ENCODE results near the gene PLAC9.

Gene PLAC9

GRCh38 chr10:80160361-80161320, 28.1 kb downstream of the PLAC9 start:
- DNase-seq (ENCODE audit: low read depth) = no peak

- DNase-seq (ENCODE audit: low read depth) = no peak
These were observed 29.0 kb downstream of the PLAC9 start for GRCh38 chr10:80161321-80162083.

- no peak for DNase-seq (ENCODE audit: low read depth)
These were observed 31.3 kb downstream of the PLAC9 start for GRCh38 chr10:80163741-80164341.

- no peak for DNase-seq (ENCODE audit: low read depth)
These were observed 32.1 kb downstream of the PLAC9 start for GRCh38 chr10:80164596-80164995.

GRCh38 chr10:80165173-80165572, 32.6 kb downstream of the PLAC9 start:
- DNase-seq (ENCODE audit: low read depth) = no peak

GRCh38 chr10:80166581-80167470, 34.3 kb downstream of the PLAC9 start:
- no peak for DNase-seq (ENCODE audit: low read depth)

GRCh38 chr10:80167471-80168161, 35.1 kb downstream of the PLAC9 start:
- DNase-seq (ENCODE audit: low read depth) = no peak

- DNase-seq (ENCODE audit: low read depth) = no peak
These were observed 35.6 kb downstream of the PLAC9 start for GRCh38 chr10:80168162-80168511.

- no peak for DNase-seq (ENCODE audit: low read depth)
These were observed 36.3 kb downstream of the PLAC9 start for GRCh38 chr10:80168679-80169380.

- DNase-seq (ENCODE audit: low read depth) = no peak
These were observed 37.5 kb downstream of the PLAC9 start for GRCh38 chr10:80170026-80170425.

GRCh38 chr10:80170641-80171040, 38.1 kb downstream of the PLAC9 start:
- DNase-seq (ENCODE audit: low read depth) = no peak

GRCh38 chr10:80171248-80171660, 38.7 kb downstream of the PLAC9 start:
- DNase-seq (ENCODE audit: low read depth) = no peak

GRCh38 chr10:80172896-80173295, 40.4 kb downstream of the PLAC9 start:
- DNase-seq (ENCODE audit: low read depth) = no peak

GRCh38 chr10:80173466-80173865, 40.9 kb downstream of the PLAC9 start:
- no peak for DNase-seq (ENCODE audit: low read depth)

- DNase-seq (ENCODE audit: low read depth) = no peak
These were observed 42.3 kb downstream of the PLAC9 start for GRCh38 chr10:80174641-80175395.

GRCh38 chr10:80176526-80176925, 44.0 kb downstream of the PLAC9 start:
- DNase-seq (ENCODE audit: low read depth) = no peak

GRCh38 chr10:80177781-80178636, 45.5 kb downstream of the PLAC9 start:
- no peak for DNase-seq (ENCODE audit: low read depth)

GRCh38 chr10:80182986-80183385, 50.5 kb downstream of the PLAC9 start:
- no peak for DNase-seq (ENCODE audit: low read depth)

GRCh38 chr10:80183436-80183835, 50.9 kb downstream of the PLAC9 start:
- DNase-seq (ENCODE audit: low read depth) = no peak

Data from activated T-cell treated with anti-CD3 and anti-CD28 coated beads for 1 hour (primary cell).